ENCODE measurements around the gene IGBP1.

IGBP1 gene

DNA sequence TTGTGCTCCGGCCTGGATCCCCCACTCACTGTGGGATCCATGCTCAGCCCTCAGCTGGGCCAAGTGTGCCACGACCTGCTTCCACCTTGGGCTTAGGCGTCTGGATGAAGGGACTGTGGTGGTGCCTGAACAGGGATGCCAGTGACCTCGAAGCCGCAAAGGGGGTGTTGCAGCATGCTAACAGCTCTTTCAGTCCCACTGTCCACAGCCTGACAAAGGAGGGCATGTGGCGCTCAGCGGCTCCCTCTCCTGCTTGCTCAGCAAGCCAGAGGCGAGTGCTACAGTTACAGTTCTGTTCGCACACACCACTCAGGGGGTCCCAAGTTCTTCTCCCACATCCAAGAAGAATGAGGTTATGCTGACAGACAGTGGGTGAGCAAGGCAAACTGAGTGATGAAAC is 5.2 kb upstream of the IGBP1 start:
- no peak overlapping the region for H3K27ac ChIP-seq (ENCODE audit: low read depth, low read length)
- no peak overlapping the region for H3K9ac ChIP-seq (ENCODE audit: low read length)
- H3K27me3 ChIP-seq (ENCODE audit: control insufficient read depth, insufficient read depth, low read length), result no peaks in the 10 kb centered on the region
- no peaks in the 10 kb centered on the region for H3K4me1 ChIP-seq (ENCODE audit: control insufficient read depth, insufficient read depth, low read length)
- H3K36me3 ChIP-seq (ENCODE audit: control insufficient read depth, insufficient read depth, low read length), result no peaks in the 10 kb centered on the region
- H3K4me3 ChIP-seq (ENCODE audit: low read length), result no peak overlapping the region

DNA sequence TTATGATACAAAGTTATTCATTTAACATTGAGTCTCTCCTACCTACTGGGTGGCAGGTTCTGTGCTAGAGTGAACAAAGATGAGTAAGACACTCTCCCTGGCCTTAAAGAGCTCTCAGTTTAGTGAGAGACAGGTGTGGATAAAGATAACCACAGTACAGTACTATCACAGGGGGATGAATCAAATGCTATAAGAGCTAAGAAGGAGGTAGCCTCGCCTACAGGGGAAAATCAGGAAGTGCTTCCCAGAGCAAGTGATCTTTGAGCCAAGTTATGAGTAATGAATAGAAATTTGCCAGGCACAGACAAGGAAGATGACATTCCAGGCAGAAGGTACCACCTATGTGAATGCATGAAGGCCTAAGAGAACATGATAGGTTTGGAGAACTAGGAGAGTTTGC is 3.4 kb upstream of the IGBP1 start:
- Histone ChIP-seq H3K4me3 (ENCODE audit: low read length) (no peak overlapping the region), H3K9ac (ENCODE audit: low read length) (no peak overlapping the region), H3K27ac (ENCODE audit: low read depth, low read length) (no peak overlapping the region), H3K27me3 (ENCODE audit: control insufficient read depth, insufficient read depth, low read length) (no peaks in the 10 kb centered on the region), H3K36me3 (ENCODE audit: control insufficient read depth, insufficient read depth, low read length) (no peaks in the 10 kb centered on the region), H3K4me1 (ENCODE audit: control insufficient read depth, insufficient read depth, low read length) (no peaks in the 10 kb centered on the region)

DNA sequence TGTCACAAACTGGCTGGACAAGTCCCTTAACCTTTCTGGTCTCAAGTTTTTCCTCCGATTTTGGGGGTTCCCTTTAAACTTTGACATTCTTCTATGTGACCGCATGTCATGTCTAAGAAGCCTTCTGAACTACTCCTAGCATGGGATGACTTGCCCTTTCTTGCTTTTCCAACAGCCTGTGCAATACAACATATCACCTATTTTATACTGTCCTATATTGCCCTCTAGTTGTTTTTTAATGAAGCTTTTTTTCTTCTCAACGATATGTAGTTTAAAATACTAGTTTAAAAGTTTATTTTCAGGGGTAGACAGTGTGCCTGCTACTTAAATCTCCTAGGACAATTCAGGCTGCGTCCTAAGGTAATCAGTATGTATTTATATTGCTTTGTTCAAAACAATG is 1.0 kb upstream of the IGBP1 start:
- no peaks in the 10 kb centered on the region for H3K27me3 ChIP-seq (ENCODE audit: control insufficient read depth, insufficient read depth, low read length)
- peaks cover 2% of the 10 kb centered on the region for H3K36me3 ChIP-seq (ENCODE audit: control insufficient read depth, insufficient read depth, low read length)
- no peak overlapping the region for H3K9ac ChIP-seq (ENCODE audit: low read length)
- no peak overlapping the region for H3K27ac ChIP-seq (ENCODE audit: low read depth, low read length)
- H3K4me1 ChIP-seq (ENCODE audit: control insufficient read depth, insufficient read depth, low read length), result no peaks in the 10 kb centered on the region
- no peak overlapping the region for H3K4me3 ChIP-seq (ENCODE audit: low read length)

DNA sequence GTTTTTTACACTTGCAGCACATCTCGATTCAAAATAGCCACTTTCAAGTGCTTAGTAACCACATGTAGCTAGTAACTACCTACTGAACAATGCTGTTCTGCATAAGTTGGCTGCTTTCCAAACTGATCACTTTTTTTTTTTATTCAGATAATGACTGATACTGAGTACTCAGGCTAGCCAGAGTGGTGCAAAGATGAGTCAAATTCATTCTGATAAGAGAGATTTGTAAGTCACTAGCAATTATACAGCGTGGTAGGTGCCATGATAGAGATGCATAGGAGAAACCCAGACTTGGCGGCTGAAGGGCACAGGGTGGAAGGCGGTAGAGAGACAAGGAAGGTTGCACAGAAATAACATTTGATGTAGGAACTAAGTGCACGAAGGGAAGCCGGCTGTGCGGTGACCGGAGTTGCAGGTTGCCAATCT is 357 bp upstream of the IGBP1 start:
- Histone ChIP-seq H3K27me3 (ENCODE audit: control insufficient read depth, insufficient read depth, low read length) (no peaks in the 10 kb centered on the region), H3K27ac (ENCODE audit: low read depth, low read length) (no peak overlapping the region), H3K36me3 (ENCODE audit: control insufficient read depth, insufficient read depth, low read length) (peaks cover 2% of the 10 kb centered on the region), H3K9ac (ENCODE audit: low read length) (no peak overlapping the region), H3K4me3 (ENCODE audit: low read length) (peak overlapping the region; percentile 82), H3K4me1 (ENCODE audit: control insufficient read depth, insufficient read depth, low read length) (no peaks in the 10 kb centered on the region)

DNA sequence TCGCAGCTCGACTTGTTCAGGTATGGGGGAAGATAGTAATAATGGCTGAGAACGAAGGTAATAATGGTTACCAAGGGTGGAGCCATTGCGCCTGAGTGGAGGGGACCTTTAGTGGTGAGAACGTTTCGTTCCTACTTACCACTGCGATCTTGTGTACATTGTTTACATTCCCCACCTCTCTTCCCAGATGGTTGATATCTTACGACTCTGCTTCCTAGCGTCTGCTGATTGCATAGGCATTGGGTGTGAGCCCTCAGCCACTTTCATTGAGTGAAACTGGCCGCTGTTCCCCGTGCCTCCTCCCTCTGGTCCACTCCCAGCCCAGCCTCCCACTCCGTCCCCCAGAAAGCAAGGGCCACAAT is 850 bp downstream of the IGBP1 start:
- peak overlapping the region; percentile 71 for H3K4me3 ChIP-seq (ENCODE audit: low read length)
- H3K36me3 ChIP-seq (ENCODE audit: control insufficient read depth, insufficient read depth, low read length), result peaks cover 2% of the 10 kb centered on the region
- no peaks in the 10 kb centered on the region for H3K4me1 ChIP-seq (ENCODE audit: control insufficient read depth, insufficient read depth, low read length)
- peak overlapping the region; percentile 64 for H3K27ac ChIP-seq (ENCODE audit: low read depth, low read length)
- H3K9ac ChIP-seq (ENCODE audit: low read length), result peak overlapping the region; percentile 64
- no peaks in the 10 kb centered on the region for H3K27me3 ChIP-seq (ENCODE audit: control insufficient read depth, insufficient read depth, low read length)

DNA sequence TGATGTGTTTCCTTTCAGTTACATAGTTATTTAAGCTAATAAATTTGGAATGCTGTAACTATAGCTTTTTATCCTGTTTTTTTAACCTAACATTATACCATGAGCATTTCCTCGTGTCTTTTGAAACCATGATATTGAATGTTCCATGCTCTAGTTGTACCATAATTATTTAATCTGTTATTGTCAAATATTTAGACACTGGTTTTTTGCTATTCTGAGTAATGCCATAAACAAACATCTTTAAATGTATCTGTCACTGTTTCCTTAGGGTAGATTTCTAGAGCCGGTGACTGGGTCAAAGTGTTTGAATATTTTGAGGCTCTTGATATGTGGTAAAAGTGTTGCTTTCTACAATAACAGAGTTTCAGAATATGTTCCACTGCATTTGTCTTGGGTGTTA is 5.4 kb downstream of the IGBP1 start:
- Histone ChIP-seq H3K27me3 (ENCODE audit: control insufficient read depth, insufficient read depth, low read length) (no peaks in the 10 kb centered on the region), H3K27ac (ENCODE audit: low read depth, low read length) (no peak overlapping the region), H3K4me3 (ENCODE audit: low read length) (no peak overlapping the region), H3K36me3 (ENCODE audit: control insufficient read depth, insufficient read depth, low read length) (peaks cover 2% of the 10 kb centered on the region), H3K9ac (ENCODE audit: low read length) (no peak overlapping the region), H3K4me1 (ENCODE audit: control insufficient read depth, insufficient read depth, low read length) (no peaks in the 10 kb centered on the region)

DNA sequence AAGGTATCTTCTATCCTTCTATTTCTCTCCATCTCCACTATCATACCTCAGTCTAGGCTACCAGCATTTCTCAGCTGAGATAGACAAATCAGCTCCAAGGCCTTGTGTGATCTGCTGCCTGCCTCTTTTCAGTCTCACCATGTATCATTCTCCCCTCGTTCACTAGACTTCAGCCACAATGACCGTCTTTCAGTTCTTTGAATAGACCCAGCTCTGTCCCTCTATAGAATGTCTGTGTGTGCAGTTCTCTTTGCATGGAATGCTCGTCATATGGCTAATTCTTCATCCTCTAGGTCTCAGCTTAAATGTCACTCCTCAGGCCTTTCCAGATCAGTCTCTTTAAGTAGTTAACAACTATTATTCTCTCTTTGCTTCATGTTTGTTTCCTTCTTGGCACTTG is 6.5 kb downstream of the IGBP1 start:
- Histone ChIP-seq H3K36me3 (ENCODE audit: control insufficient read depth, insufficient read depth, low read length) (peaks cover 2% of the 10 kb centered on the region), H3K9ac (ENCODE audit: low read length) (no peak overlapping the region), H3K4me1 (ENCODE audit: control insufficient read depth, insufficient read depth, low read length) (no peaks in the 10 kb centered on the region), H3K27me3 (ENCODE audit: control insufficient read depth, insufficient read depth, low read length) (no peaks in the 10 kb centered on the region), H3K27ac (ENCODE audit: low read depth, low read length) (no peak overlapping the region), H3K4me3 (ENCODE audit: low read length) (no peak overlapping the region)

DNA sequence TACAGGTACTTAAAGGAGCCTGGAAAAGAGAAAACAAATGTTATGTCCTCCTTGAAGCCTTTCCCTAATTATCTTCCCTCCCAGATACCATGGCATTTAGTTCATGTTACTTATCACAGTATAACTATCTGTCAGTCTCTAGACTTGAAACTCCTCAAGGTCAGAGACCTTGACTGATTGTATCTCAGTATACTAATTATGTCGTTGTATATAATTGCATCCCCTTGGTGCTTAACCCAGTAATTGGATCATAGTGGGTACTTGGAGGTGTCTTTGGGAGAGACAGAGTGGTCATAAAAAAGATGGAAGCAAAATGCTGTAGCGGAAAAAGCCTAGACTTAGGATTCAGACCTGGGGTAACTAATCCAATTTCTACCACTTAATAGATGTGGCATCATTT is 8.1 kb downstream of the IGBP1 start:
- H3K9ac ChIP-seq (ENCODE audit: low read length), result no peak overlapping the region
- no peak overlapping the region for H3K4me3 ChIP-seq (ENCODE audit: low read length)
- no peaks in the 10 kb centered on the region for H3K36me3 ChIP-seq (ENCODE audit: control insufficient read depth, insufficient read depth, low read length)
- no peak overlapping the region for H3K27ac ChIP-seq (ENCODE audit: low read depth, low read length)
- H3K4me1 ChIP-seq (ENCODE audit: control insufficient read depth, insufficient read depth, low read length), result no peaks in the 10 kb centered on the region
- no peaks in the 10 kb centered on the region for H3K27me3 ChIP-seq (ENCODE audit: control insufficient read depth, insufficient read depth, low read length)

DNA sequence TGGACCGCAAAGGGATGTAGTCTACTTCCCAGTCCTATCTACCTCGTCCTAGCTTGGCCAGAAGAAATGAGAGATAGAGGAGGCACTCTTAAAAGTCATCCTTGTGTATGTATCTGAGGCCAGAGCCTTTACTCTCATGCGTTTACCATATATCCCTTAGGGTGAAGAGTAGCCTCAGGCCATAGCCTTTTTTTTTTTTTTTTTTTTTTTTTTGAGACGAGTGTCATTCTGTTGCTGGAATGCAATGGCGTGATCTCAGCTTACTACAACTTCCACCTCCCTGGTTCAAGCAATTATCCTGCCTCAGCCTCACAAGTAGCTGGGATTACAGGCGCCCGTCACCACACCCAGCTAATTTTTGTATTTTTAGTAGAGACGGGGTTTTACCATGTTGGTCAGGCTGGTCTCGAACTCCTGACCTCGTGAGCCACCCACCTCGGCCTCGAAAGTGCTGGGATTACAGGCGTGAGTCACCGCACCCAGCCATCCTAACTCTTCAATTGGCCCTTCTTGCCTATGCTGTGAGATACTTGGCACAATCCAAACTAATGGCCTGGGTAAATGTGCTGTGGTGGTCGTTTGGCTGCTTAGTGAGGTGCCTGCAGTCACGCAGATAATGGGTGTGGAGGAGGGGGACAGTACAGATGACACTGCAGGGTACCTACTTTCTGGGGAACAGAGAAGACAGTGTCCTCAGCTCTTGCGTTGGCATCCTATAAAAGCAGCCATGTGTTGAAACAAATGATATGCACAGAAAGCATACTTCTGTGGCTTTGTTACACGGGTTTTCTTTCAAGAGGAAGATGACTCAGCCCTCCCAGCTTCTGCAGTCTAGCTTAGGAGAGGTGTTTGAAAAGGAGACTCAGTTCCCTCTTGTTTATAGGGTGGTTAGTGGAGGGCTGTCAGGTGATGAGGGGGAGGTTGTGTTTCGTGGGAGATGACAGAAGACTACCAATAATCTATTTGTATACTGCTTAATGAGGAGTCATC is 33.6 kb downstream of the IGBP1 start:
- H3K27ac ChIP-seq (ENCODE audit: low read depth, low read length), result no peak overlapping the region
- no peak overlapping the region for H3K4me3 ChIP-seq (ENCODE audit: low read length)
- no peaks in the 10 kb centered on the region for H3K4me1 ChIP-seq (ENCODE audit: control insufficient read depth, insufficient read depth, low read length)
- peaks cover 3% of the 10 kb centered on the region for H3K36me3 ChIP-seq (ENCODE audit: control insufficient read depth, insufficient read depth, low read length)
- H3K9ac ChIP-seq (ENCODE audit: low read length), result no peak overlapping the region
- no peaks in the 10 kb centered on the region for H3K27me3 ChIP-seq (ENCODE audit: control insufficient read depth, insufficient read depth, low read length)

DNA sequence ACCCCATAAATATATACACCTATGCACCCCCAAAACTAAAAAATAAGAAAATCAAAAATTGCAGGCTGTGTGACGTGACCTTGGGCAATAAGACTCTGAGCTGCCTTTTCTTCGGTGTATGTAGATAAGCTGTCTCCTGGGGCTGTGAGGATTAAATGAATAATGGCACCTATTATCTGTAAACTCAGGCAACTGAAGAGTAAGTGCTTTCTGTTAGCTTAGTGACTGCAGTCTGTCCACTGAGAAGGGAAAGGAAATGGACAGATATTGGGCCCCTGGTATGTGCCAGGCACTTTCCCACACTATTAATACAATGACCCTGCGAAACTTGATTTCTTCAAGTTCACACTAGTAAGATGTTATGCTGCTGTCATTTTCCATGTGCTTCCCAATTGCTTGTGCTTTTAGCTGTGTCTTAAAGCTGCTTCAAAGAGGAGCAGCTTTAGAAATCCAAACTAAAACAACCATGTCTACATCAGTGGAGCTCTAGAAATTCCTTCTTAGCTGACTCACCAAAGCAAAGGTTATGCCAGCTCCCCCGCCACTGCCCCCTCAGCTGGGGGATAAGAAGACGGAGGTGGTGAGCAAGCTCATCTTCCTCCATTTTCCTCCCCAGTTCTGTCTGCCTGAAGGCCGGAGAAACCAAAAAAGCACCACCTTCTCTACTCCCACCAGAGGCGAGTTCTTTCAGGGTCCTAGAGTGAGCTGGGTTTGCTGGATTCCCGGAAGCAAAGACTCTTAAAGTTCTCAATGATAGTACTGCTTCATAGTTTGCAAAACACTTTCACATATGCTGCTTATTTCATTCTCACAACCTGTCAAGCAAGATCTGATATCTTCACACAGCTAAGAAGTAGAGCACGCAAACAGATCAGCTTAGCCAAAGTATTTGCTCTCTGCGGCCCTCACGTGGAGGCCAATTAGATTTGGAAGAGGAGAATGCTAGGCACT is 35.3 kb downstream of the IGBP1 start:
- no peak overlapping the region for H3K4me3 ChIP-seq (ENCODE audit: low read length)
- no peak overlapping the region for H3K27ac ChIP-seq (ENCODE audit: low read depth, low read length)
- no peak overlapping the region for H3K9ac ChIP-seq (ENCODE audit: low read length)

DNA sequence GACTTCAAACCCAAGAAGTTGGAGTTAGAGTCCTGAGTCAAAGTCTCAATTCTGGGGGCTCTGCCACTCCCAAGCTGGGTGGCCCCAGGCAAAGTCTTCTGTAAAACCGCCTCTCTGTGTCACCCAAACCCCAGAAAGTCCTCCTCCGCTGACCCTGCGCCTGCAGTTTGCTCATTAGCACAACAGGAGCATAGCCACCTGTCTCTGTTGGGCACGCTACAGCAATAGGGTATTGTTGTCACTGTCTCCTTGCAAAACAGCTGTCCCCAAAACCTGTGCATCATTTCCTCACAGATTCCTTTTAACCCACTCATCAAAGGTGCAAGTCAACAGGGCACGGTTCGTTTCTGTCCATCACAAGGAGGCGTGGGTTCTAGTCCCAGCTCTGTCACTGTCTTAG is 36.0 kb downstream of the IGBP1 start:
- H3K27me3 ChIP-seq (ENCODE audit: control insufficient read depth, insufficient read depth, low read length), result no peaks in the 10 kb centered on the region
- H3K27ac ChIP-seq (ENCODE audit: low read depth, low read length), result no peak overlapping the region
- peaks cover 3% of the 10 kb centered on the region for H3K36me3 ChIP-seq (ENCODE audit: control insufficient read depth, insufficient read depth, low read length)
- H3K4me3 ChIP-seq (ENCODE audit: low read length), result no peak overlapping the region
- H3K9ac ChIP-seq (ENCODE audit: low read length), result no peak overlapping the region
- no peaks in the 10 kb centered on the region for H3K4me1 ChIP-seq (ENCODE audit: control insufficient read depth, insufficient read depth, low read length)

More for the DNA sequence above, 35.3 kb downstream of the IGBP1 start:
- Histone ChIP-seq H3K27me3 (ENCODE audit: control insufficient read depth, insufficient read depth, low read length) (no peaks in the 10 kb centered on the region), H3K36me3 (ENCODE audit: control insufficient read depth, insufficient read depth, low read length) (peaks cover 3% of the 10 kb centered on the region), H3K4me1 (ENCODE audit: control insufficient read depth, insufficient read depth, low read length) (no peaks in the 10 kb centered on the region)

DNA sequence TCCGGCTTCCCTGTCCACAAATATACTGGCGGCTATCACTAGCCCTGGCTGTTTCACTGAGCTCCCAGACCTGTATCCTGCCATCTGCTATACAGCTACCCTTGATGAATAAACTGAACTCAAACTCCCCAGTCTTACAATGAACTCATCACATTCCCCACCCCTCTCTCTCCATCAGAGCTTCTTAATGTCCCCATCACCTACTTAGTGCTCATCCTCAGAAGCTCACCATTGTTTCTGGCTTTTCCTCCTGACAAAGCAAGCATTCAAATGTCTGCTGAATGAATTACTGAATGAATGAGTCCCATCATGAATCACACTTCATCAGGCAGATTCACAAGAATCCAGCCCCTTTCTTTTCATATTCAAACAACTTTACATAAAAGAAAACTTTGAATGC is 38.4 kb downstream of the IGBP1 start:
- H3K27ac ChIP-seq (ENCODE audit: low read depth, low read length), result no peak overlapping the region
- no peaks in the 10 kb centered on the region for H3K27me3 ChIP-seq (ENCODE audit: control insufficient read depth, insufficient read depth, low read length)
- no peak overlapping the region for H3K4me3 ChIP-seq (ENCODE audit: low read length)
- no peak overlapping the region for H3K9ac ChIP-seq (ENCODE audit: low read length)
- H3K36me3 ChIP-seq (ENCODE audit: control insufficient read depth, insufficient read depth, low read length), result no peaks in the 10 kb centered on the region
- no peaks in the 10 kb centered on the region for H3K4me1 ChIP-seq (ENCODE audit: control insufficient read depth, insufficient read depth, low read length)

Data from rectal smooth muscle tissue (tissue), 1 donor.